ENCODE data around the gene RFT1.
A peak's percentile ranks its signal among the peaks of the same experiment; 100 is the strongest.
"Not testable (repeated sequence)": the region's sequence is repeated elsewhere in the genome, so short reads cannot be mapped to it uniquely, and the experiment has no call there.

Gene RFT1

GRCh38 chr3:53162672-53163443 lies 32.6 kb upstream of the RFT1 start:
- peak; percentile 32 for DNase-seq

GRCh38 chr3:53161820-53162671 lies 31.8 kb upstream of the RFT1 start:
- no peak for DNase-seq

- no peak for DNase-seq
These were observed 31.2 kb upstream of the RFT1 start for GRCh38 chr3:53161450-53161819.

GRCh38 chr3:53160660-53161449 lies 30.6 kb upstream of the RFT1 start, which contains the start of gene PRKCD:
Gene PRKCD, plus strand, starts transcription at chr3:53161209. Its CDS starts 17,214 bp downstream, at chr3:53178423.
- peak; percentile 74 for DNase-seq

GRCh38 chr3:53160061-53160659 lies 29.9 kb upstream of the RFT1 start:
- DNase-seq, result no peak

GRCh38 chr3:53159156-53160060 lies 29.2 kb upstream of the RFT1 start:
- no peak for DNase-seq

GRCh38 chr3:53158765-53159155 lies 28.5 kb upstream of the RFT1 start:
- no peak for DNase-seq

GRCh38 chr3:53157974-53158580 lies 27.8 kb upstream of the RFT1 start:
- DNase-seq, result no peak

GRCh38 chr3:53156368-53156834 lies 26.2 kb upstream of the RFT1 start:
- DNase-seq, result no peak

GRCh38 chr3:53155760-53156159 lies 25.5 kb upstream of the RFT1 start:
- DNase-seq, result no peak

GRCh38 chr3:53154881-53155285 lies 24.6 kb upstream of the RFT1 start:
- DNase-seq, result no peak

- no peak for DNase-seq
These were observed 23.7 kb upstream of the RFT1 start for GRCh38 chr3:53153980-53154379.

GRCh38 chr3:53153264-53153823 lies 23.1 kb upstream of the RFT1 start:
- no peak for DNase-seq

GRCh38 chr3:53151870-53152660 lies 21.8 kb upstream of the RFT1 start:
- DNase-seq, result no peak

GRCh38 chr3:53151465-53151864 lies 21.2 kb upstream of the RFT1 start:
- no peak for DNase-seq

GRCh38 chr3:53151086-53151438 lies 20.8 kb upstream of the RFT1 start:
- DNase-seq, result not testable (repeated sequence)

GRCh38 chr3:53150247-53151085 lies 20.2 kb upstream of the RFT1 start:
- no peak for DNase-seq

- DNase-seq, result no peak
These were observed 19.5 kb upstream of the RFT1 start for GRCh38 chr3:53149699-53150098.

Measured in activated effector memory CD4-positive, alpha-beta T cell treated with Interleukin-2 at 50 U/mL for 16 hours (primary cell).